ENCODE results near the gene SLC20A1.
A peak's percentile ranks its signal among the peaks of the same experiment; 100 is the strongest.

Gene SLC20A1

GRCh38 chr2:112623913-112624777 lies 21.6 kb upstream of the SLC20A1 start:
- in situ Hi-C loops (cut with MboI; ENCODE audit: low sequenced_read_pairs, unreplicated experiment): loop anchor here (10.0 to 25.0 kb wide), 3 partner anchors 101 to 321 kb away; partner anchors contain the start of gene NT5DC4
- no peak for TF ChIP-seq CTCF (IDR thresholded peaks at IDR 0.05; ENCODE audit: borderline replicate concordance, control extremely low read depth, extremely low read depth, insufficient read depth, missing control alignments)
- peak; percentile 47 for DNase-seq (ENCODE audit: low spot score)

GRCh38 chr2:112625474-112626114 lies 20.1 kb upstream of the SLC20A1 start:
- no peak for DNase-seq (ENCODE audit: low spot score)
- in situ Hi-C loops (cut with MboI; ENCODE audit: low sequenced_read_pairs, unreplicated experiment): loop anchor here (10.0 kb wide), 2 partner anchors 99 to 319 kb away; partner anchors contain the start of gene NT5DC4
- TF ChIP-seq CTCF (IDR thresholded peaks at IDR 0.05; ENCODE audit: borderline replicate concordance, control extremely low read depth, extremely low read depth, insufficient read depth, missing control alignments): no peak

GRCh38 chr2:112626604-112627059 lies 19.1 kb upstream of the SLC20A1 start:
- in situ Hi-C loops (cut with MboI; ENCODE audit: low sequenced_read_pairs, unreplicated experiment): loop anchor here (10.0 kb wide), 2 partner anchors 98 to 318 kb away; partner anchors contain the start of gene NT5DC4
- TF ChIP-seq CTCF (IDR thresholded peaks at IDR 0.05; ENCODE audit: borderline replicate concordance, control extremely low read depth, extremely low read depth, insufficient read depth, missing control alignments): peak; percentile 93
- peak; percentile 75 for DNase-seq (ENCODE audit: low spot score)

GRCh38 chr2:112627060-112628040 lies 18.4 kb upstream of the SLC20A1 start:
- DNase-seq (ENCODE audit: low spot score): no peak
- in situ Hi-C loops (cut with MboI; ENCODE audit: low sequenced_read_pairs, unreplicated experiment): loop anchor here (10.0 kb wide), 2 partner anchors 97 to 317 kb away; partner anchors contain the start of gene NT5DC4

GRCh38 chr2:112629224-112629623 lies 16.5 kb upstream of the SLC20A1 start:
- in situ Hi-C loops (cut with MboI; ENCODE audit: low sequenced_read_pairs, unreplicated experiment): loop anchor here (10.0 kb wide), 2 partner anchors 96 to 316 kb away; partner anchors contain the start of gene NT5DC4
- no peak for DNase-seq (ENCODE audit: low spot score)
- TF ChIP-seq CTCF (IDR thresholded peaks at IDR 0.05; ENCODE audit: borderline replicate concordance, control extremely low read depth, extremely low read depth, insufficient read depth, missing control alignments): no peak

More at GRCh38 chr2:112627060-112628040, 18.4 kb upstream of the SLC20A1 start:
- TF ChIP-seq CTCF (IDR thresholded peaks at IDR 0.05; ENCODE audit: borderline replicate concordance, control extremely low read depth, extremely low read depth, insufficient read depth, missing control alignments): no peak

All from GM13976 (cell line).